ENCODE measurements around the gene STRADA. TPM values are rescaled to one million over a fixed set of nuclear protein-coding genes. Genes with fewer than 3 reads are reported as not detected.

Gene STRADA
- total and polyA plus RNA-seq, 2 of the 8 experiments (the other 6 are each of a cell fraction or from before 2014, with no cell fraction given), result 35.6 to 43.3 TPM

DNA sequence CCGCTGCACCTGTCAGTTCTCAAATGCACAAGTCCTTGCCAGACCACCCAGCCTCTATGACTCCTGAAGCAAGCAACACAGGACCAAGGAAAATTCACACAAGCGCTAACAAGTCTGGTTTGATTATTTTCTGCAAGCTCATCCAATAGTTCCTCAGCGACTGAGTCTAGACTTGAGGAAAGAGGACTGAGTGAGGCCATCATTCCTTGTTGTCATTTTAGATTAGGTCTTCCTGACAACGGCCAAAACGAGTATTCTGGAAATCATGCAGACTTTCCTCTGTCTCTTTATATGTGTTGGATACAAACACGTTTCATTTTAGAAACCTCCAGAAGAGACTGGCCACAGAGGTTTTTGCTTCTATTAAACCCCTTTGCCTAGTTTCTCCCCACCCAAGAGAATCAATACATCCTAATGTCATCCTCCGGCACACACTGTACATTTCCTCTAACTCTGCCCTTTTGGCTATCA is 31.2 kb upstream of the STRADA start:
- Histone ChIP-seq H2BK5ac (ENCODE audit: low read depth, low read length) (peak overlapping the region; percentile 88; the same call in 1 of the 2 replicates), H3K14ac (ENCODE audit: insufficient read length) (no peak overlapping the region), H3K27ac (ENCODE audit: low read depth, low read length) (peak overlapping the region; percentile 55; the same call in 1 of the 2 replicates), H2BK120ac (replicated peaks; ENCODE audit: low read depth, low read length) (no peak overlapping the region), H3K23ac (ENCODE audit: insufficient read length) (no peak overlapping the region), H3K18ac (ENCODE audit: extremely low read depth, low read length) (0 out of 2 replicates have a peak overlapping the region, but pooled peaks have one; percentile 17), H3K56ac (replicated peaks; ENCODE audit: insufficient read length, low read depth, low read length) (no peak overlapping the region), H3K36me3 (ENCODE audit: control insufficient read depth in 2 of 4, insufficient read depth in 4 of 4, low read length in 3 of 4) (peaks cover 0 to 12% (median 2%) of the 10 kb centered on the region in 4 experiments; a peak in 3 of 8 replicates), H3K79me1 (ENCODE audit: low read depth, low read length) (no peaks in the 10 kb centered on the region; the same call in 1 of the 2 replicates), H2BK20ac (ENCODE audit: low read length) (no peak overlapping the region), H2BK15ac (ENCODE audit: low read length) (no peak overlapping the region), H4K20me1 (replicated peaks in 1 of 2; ENCODE audit: control insufficient read depth in 1 of 2, insufficient read depth in 2 of 2, low read length in 2 of 2) (peaks cover 7 to 8% of the 10 kb centered on the region in 2 experiments), H2AFZ (ENCODE audit: low read length) (0 out of 2 replicates have a peak overlapping the region, but pooled peaks have one; percentile 55), H3K4me2 (ENCODE audit: insufficient read depth in 1 of 2, low read depth in 2 of 2, low read length in 2 of 2) (peak overlapping the region; percentile 89 to 98), H4K5ac (ENCODE audit: insufficient read length, low read depth, low read length) (no peak overlapping the region), H3K4me3 (ENCODE audit: extremely low read depth in 1 of 4, insufficient read depth in 2 of 4, low read depth in 3 of 4, low read length in 4 of 4) (peak overlapping the region; percentile 84 to 97 (median 94)), H3K4ac (replicated peaks; ENCODE audit: insufficient read length, low read depth, low read length) (no peak overlapping the region), H3K27me3 (replicated peaks in 1 of 4; ENCODE audit: control insufficient read depth in 3 of 4, extremely low read depth in 1 of 4, insufficient read depth in 3 of 4, low read length in 3 of 4) (no peaks in the 10 kb centered on the region), H3K79me2 (ENCODE audit: control insufficient read depth in 1 of 2, insufficient read depth in 2 of 2, low read length in 2 of 2) (peaks cover 61 to 90% of the 10 kb centered on the region in 2 experiments), H3K23me2 (ENCODE audit: low read depth, low read length) (peaks cover 11% of the 10 kb centered on the region), H4K8ac (ENCODE audit: extremely low read depth, insufficient read depth, low read length) (no peak overlapping the region), H2BK12ac (ENCODE audit: low read depth, low read length) (no peak overlapping the region), H3K4me1 (replicated peaks in 1 of 4; ENCODE audit: control insufficient read depth in 3 of 4, insufficient read depth in 4 of 4, low read length in 3 of 4) (peaks cover 0 to 3% (median 0%) of the 10 kb centered on the region in 4 experiments; a peak in 3 of 7 replicates), H3K9me3 (ENCODE audit: insufficient read depth in 2 of 2, low read depth in 1 of 2, low read length in 1 of 2) (no peaks in the 10 kb centered on the region), H4K91ac (replicated peaks; ENCODE audit: insufficient read length, low read length) (no peak overlapping the region), H3K9ac (replicated peaks in 1 of 4; ENCODE audit: extremely low read depth in 1 of 4, low read depth in 3 of 4, low read length in 3 of 4) (peak overlapping the region; percentile 94 to 99 (median 97)), H2AK5ac (ENCODE audit: low read depth, low read length) (no peak overlapping the region)
- POLR2A ChIA-PET (ENCODE audit: partially characterized antibody), result interaction anchor here (0.6 to 24.4 kb wide), 19 partner anchors 8 to 732 kb away, joined by 3 to 481 read pairs (median 8); partner anchors contain the start of genes FTSJ3, LIMD2, PSMC5 and SMARCD2
- FAIRE-seq, result no peak
- no peak for DNase-seq (ENCODE audit: low read depth in 1 of 2, low spot score in 2 of 2)
- CTCF ChIA-PET (ENCODE audit: partially characterized antibody), result no interaction called here
- 9% methylated on average over 7 of the region's 7 CpGs; no CpG with 5 or more reads in 1 of the 2 experiments for whole genome bisulfite sequencing, 2 experiments (ENCODE audit: extremely low coverage in 1 of 2, insufficient coverage in 1 of 2, insufficient read length in 1 of 2, insufficient replicate concordance in 2 of 2, low coverage in 1 of 2, low lambda C conversion rate in 2 of 2, missing lambda C conversion rate in 1 of 2)
- no peak for TF ChIP-seq GABPA (IDR thresholded peaks at IDR 0.05; ENCODE audit: borderline replicate concordance, insufficient read depth, low read length)

All from H1 (cell line).